Germinal center (tissue), 1 donor: ENCODE measurements around the gene RIN2.
"Not testable (repeated sequence)": the region's sequence is repeated elsewhere in the genome, so short reads cannot be mapped to it uniquely, and the experiment has no call there.

Experiments used
- DNase-seq: peaks from one replicate; pipeline ENCODE4 v3.0.0; 2012; ENCODE audit warnings: mixed read lengths, low spot score

RIN2 gene

GRCh38 chr20:19787366-19787765, 29.3 kb downstream of the RIN2 start:
- DNase-seq, result no peak

GRCh38 chr20:19789009-19789408, 31.0 kb downstream of the RIN2 start:
- DNase-seq, result no peak

GRCh38 chr20:19789446-19789845, 31.4 kb downstream of the RIN2 start:
- DNase-seq, result no peak

- no peak for DNase-seq
Measured at GRCh38 chr20:19791887-19792286, 33.8 kb downstream of the RIN2 start.

- no peak for DNase-seq
Measured at GRCh38 chr20:19793716-19794115, 35.7 kb downstream of the RIN2 start.

GRCh38 chr20:19794941-19795340, 36.9 kb downstream of the RIN2 start:
- DNase-seq, result no peak

GRCh38 chr20:19799325-19799724, 41.3 kb downstream of the RIN2 start:
- no peak for DNase-seq

GRCh38 chr20:19802099-19802491, 44.0 kb downstream of the RIN2 start:
- no peak for DNase-seq

- no peak for DNase-seq
Measured at GRCh38 chr20:19802492-19803158, 44.6 kb downstream of the RIN2 start.

- not testable (repeated sequence) for DNase-seq
Measured at GRCh38 chr20:19806276-19806675, 48.2 kb downstream of the RIN2 start.

- DNase-seq, result no peak
Measured at GRCh38 chr20:19806806-19807190, 48.7 kb downstream of the RIN2 start.

- DNase-seq, result no peak
Measured at GRCh38 chr20:19807191-19807945, 49.3 kb downstream of the RIN2 start.
